Peyer's patch (tissue), 4 donors: Measurements from ENCODE around the gene AHI1.

ENCODE experiments used
- POLR2A ChIP-seq, 2 donors: fragments of 450-650 bp; IDR thresholded peaks; one replicate each; pipeline ENCODE4 v1.5.1; 2017; ENCODE audit warnings: antibody characterized with exemption in 2 of 2, mild to moderate bottlenecking in 2 of 2, moderate library complexity in 2 of 2
- TF ChIP-seq, protein P1 (sequence below), 6 experiments: fragments of 450-650 bp in 4 of 6; fragments of 200-600 bp in 2 of 6; sonication (generic) in 1 of 6; IDR thresholded peaks; one replicate each; pipeline ENCODE4 v1.5.1; 2017 to 2019; ENCODE audit warnings: antibody characterized with exemption in 6 of 6, mild to moderate bottlenecking in 3 of 6, moderate library complexity in 1 of 6

- TF ChIP-seq, protein P1, sequence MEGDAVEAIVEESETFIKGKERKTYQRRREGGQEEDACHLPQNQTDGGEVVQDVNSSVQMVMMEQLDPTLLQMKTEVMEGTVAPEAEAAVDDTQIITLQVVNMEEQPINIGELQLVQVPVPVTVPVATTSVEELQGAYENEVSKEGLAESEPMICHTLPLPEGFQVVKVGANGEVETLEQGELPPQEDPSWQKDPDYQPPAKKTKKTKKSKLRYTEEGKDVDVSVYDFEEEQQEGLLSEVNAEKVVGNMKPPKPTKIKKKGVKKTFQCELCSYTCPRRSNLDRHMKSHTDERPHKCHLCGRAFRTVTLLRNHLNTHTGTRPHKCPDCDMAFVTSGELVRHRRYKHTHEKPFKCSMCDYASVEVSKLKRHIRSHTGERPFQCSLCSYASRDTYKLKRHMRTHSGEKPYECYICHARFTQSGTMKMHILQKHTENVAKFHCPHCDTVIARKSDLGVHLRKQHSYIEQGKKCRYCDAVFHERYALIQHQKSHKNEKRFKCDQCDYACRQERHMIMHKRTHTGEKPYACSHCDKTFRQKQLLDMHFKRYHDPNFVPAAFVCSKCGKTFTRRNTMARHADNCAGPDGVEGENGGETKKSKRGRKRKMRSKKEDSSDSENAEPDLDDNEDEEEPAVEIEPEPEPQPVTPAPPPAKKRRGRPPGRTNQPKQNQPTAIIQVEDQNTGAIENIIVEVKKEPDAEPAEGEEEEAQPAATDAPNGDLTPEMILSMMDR (IDR thresholded peaks at IDR 0.05), result no peak
- no peak for TF ChIP-seq POLR2A (IDR thresholded peaks at IDR 0.05)
These were observed 196.2 kb downstream of the AHI1 start for GRCh38 chr6:135301304-135301703.
